ENCODE measurements around the gene CMIP. TPM values are rescaled to one million over a fixed set of nuclear protein-coding genes. Genes with fewer than 3 reads are reported as not detected.

The CMIP gene
- total RNA-seq, 4 donors from 2014 or later, result 16.7 to 104 (median 43.6) TPM

DNA sequence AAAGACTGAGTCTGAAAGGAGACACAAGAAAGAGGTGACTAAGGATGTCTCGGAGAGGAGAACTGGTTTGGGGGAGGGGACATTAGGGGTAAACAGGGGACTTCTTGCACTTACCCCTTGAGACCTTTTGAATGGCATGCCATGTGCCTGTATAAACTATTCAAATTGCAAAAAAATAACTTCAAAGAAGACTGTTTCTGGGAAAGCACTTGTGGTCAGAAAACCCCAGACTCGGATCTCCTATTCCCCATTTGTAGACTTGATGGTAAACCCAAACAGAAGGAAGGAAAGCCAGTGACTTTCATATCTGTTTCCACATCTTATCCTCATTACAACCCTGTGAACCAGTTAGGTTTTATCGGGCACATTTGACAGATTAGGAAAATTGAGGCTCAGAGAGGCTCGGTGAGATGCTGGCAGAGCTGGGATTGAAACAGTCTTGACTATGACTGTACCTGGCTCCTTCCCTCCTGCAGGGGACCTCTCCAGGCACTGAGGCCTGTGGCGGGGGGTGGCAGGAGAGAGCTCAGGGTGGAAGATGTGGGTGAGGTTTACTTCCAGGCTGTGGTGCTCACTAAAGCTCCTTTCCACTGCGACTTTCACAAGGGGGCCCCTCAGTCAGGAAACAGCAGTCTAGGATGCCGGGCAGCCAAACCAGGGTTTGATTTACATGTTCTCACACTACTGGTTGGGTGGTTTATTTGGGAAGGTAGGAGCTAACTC is 304.0 kb downstream of the CMIP start:
- Histone ChIP-seq H3K9me3 (no peaks in the 10 kb centered on the region), H3K27ac (no peak overlapping the region), H3K4me1 (no peaks in the 10 kb centered on the region), H3K27me3 (no peaks in the 10 kb centered on the region), H3K36me3 (no peaks in the 10 kb centered on the region), H3K4me3 (no peak overlapping the region)
- TF ChIP-seq, protein P1, sequence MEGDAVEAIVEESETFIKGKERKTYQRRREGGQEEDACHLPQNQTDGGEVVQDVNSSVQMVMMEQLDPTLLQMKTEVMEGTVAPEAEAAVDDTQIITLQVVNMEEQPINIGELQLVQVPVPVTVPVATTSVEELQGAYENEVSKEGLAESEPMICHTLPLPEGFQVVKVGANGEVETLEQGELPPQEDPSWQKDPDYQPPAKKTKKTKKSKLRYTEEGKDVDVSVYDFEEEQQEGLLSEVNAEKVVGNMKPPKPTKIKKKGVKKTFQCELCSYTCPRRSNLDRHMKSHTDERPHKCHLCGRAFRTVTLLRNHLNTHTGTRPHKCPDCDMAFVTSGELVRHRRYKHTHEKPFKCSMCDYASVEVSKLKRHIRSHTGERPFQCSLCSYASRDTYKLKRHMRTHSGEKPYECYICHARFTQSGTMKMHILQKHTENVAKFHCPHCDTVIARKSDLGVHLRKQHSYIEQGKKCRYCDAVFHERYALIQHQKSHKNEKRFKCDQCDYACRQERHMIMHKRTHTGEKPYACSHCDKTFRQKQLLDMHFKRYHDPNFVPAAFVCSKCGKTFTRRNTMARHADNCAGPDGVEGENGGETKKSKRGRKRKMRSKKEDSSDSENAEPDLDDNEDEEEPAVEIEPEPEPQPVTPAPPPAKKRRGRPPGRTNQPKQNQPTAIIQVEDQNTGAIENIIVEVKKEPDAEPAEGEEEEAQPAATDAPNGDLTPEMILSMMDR (IDR thresholded peaks at IDR 0.05), result no peak
- no peak for TF ChIP-seq POLR2A (IDR thresholded peaks at IDR 0.05)
- intact Hi-C loops (cut with DNase I; ENCODE audit: low total_unique reads), result no loop called here
- DNase-seq, result no peak

DNA sequence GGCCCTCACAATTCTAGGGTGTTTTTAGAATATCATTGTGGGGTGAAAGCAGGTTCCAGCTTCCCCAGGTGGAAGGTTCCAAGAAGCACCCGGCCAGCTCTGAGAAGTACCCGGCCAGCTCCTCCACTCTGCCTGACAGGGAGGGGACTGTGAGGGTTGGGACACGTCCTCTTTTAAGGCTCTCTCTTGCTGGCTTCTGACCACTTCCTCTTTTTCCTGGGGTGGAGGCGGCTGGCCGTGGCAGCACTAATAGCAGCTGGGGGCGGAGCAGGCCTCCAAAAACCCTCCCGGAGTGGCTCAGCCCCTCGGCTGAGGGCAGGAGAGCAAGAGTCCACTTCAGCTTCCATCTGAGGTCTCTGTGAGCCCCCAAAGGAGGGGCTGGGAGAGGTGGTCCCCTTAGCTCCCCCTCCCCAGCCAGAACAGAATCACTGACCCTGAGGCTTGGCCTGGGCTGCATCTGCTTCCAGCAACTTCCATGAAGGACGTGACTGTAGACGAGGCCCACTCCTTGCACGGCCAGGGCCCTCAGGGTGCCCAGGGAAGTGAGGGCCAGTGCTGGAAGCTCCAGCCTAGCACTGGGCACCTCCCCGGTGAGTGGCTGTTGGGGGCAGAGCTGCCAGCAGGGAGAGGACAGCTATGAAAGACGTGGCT is 307.7 kb downstream of the CMIP start:
- intact Hi-C loops (cut with DNase I; ENCODE audit: low total_unique reads), result no loop called here
- no peak for TF ChIP-seq POLR2A (IDR thresholded peaks at IDR 0.05)
- TF ChIP-seq, protein P1 (IDR thresholded peaks at IDR 0.05), result no peak
- no peak for DNase-seq

DNA sequence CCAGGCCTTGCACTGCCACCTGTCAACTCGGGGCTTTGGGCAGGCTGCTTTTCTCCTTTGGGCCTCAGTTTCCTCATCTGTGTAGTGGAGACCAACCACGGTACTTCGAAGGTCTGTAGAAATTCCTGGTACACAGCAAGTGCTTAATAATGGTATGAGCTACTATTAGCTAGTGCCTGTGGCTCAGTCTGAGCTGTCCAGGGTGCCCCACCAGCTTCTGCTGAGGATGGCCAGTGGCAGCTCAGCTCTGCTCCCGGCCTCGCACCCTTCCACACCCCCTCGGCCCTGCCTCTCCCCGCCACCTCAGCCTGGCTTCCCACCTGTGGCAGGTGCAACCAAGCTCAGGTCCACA is 308.2 kb downstream of the CMIP start:
- no peaks in the 10 kb centered on the region for H3K36me3 ChIP-seq
- H3K9me3 ChIP-seq, result no peaks in the 10 kb centered on the region
- no peak for DNase-seq
- H3K4me3 ChIP-seq, result no peak overlapping the region
- H3K27ac ChIP-seq, result peak overlapping the region in 1 of 2 donors; percentile 45
- TF ChIP-seq, protein P1 (IDR thresholded peaks at IDR 0.05), result no peak
- no peak for TF ChIP-seq POLR2A (IDR thresholded peaks at IDR 0.05)
- H3K27me3 ChIP-seq, result no peaks in the 10 kb centered on the region
- H3K4me1 ChIP-seq, result no peaks in the 10 kb centered on the region
- intact Hi-C loops (cut with DNase I; ENCODE audit: low total_unique reads), result no loop called here

More for the DNA sequence above, 307.7 kb downstream of the CMIP start:
- H3K36me3 ChIP-seq, result no peaks in the 10 kb centered on the region
- no peaks in the 10 kb centered on the region for H3K9me3 ChIP-seq
- no peaks in the 10 kb centered on the region for H3K4me1 ChIP-seq
- peak overlapping the region in 1 of 2 donors; percentile 45 for H3K27ac ChIP-seq
- H3K4me3 ChIP-seq, result no peak overlapping the region
- H3K27me3 ChIP-seq, result no peaks in the 10 kb centered on the region

DNA sequence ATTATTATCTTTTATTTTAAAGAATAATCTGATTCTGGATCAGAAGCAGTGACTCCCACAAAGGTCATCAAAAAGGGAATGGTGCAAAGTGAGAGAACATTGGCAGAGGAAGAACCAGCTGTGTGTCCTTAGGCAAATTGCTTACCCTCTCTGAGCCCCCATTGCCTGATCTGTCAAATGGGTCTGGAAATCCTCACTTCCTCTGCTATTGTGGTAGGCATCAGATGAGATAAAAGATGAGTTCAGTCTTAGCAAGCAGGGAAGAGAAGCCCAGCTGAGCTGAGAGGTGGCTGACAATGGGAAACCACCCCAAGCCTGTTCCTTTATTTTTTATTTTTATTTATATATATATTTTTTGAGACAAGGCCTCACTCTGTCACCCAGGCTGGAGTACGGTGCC is 310.2 kb downstream of the CMIP start:
- intact Hi-C loops (cut with DNase I; ENCODE audit: low total_unique reads), result no loop called here
- Histone ChIP-seq H3K36me3 (no peaks in the 10 kb centered on the region), H3K4me3 (no peak overlapping the region), H3K27me3 (no peaks in the 10 kb centered on the region), H3K27ac (no peak overlapping the region), H3K9me3 (no peaks in the 10 kb centered on the region), H3K4me1 (no peaks in the 10 kb centered on the region)
- TF ChIP-seq, protein P1 (IDR thresholded peaks at IDR 0.05), result no peak
- TF ChIP-seq POLR2A (IDR thresholded peaks at IDR 0.05), result no peak
- DNase-seq, result no peak

DNA sequence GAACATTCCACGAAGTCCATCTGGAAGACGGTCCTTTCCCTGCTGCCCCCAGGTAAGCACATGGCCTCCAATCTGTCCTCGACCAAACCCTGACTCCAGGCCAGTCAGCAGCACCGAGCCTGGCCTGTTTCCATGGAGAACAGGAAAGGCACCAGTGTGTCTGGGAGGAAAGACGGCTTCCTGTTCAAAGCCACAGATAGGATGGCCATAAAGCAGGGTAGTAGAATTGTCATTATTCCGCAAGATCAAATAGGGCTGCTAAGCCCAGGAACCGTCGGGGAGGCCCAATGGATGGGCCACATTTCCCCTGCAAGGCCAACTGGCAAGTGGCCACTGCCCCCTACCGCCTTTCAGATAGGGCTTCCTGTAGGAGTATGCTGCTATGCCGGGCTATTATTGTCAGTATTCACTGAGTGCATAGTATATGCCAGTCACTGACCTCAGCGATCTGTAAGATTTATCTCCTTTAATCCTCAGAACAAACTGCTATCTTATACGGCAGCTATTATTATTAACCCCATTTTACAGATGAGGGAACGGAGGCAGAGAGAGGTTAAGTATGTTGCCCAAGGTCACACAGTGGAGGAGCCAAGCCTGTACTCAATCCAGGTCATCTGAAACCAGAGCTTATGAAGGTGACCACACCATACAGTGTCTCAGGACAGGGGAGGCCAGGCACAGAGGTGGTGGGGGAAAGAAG is 311.5 kb downstream of the CMIP start:
- Histone ChIP-seq H3K27ac (no peak overlapping the region), H3K4me3 (no peak overlapping the region), H3K9me3 (no peaks in the 10 kb centered on the region), H3K36me3 (no peaks in the 10 kb centered on the region), H3K27me3 (no peaks in the 10 kb centered on the region), H3K4me1 (no peaks in the 10 kb centered on the region)
- intact Hi-C loops (cut with DNase I; ENCODE audit: low total_unique reads), result no loop called here
- no peak for TF ChIP-seq POLR2A (IDR thresholded peaks at IDR 0.05)
- TF ChIP-seq, protein P1 (IDR thresholded peaks at IDR 0.05), result no peak
- DNase-seq, result peak in 1 of 2 donors; percentile 43
